ENCODE results near the gene FBLN2.

FBLN2 gene

DNA sequence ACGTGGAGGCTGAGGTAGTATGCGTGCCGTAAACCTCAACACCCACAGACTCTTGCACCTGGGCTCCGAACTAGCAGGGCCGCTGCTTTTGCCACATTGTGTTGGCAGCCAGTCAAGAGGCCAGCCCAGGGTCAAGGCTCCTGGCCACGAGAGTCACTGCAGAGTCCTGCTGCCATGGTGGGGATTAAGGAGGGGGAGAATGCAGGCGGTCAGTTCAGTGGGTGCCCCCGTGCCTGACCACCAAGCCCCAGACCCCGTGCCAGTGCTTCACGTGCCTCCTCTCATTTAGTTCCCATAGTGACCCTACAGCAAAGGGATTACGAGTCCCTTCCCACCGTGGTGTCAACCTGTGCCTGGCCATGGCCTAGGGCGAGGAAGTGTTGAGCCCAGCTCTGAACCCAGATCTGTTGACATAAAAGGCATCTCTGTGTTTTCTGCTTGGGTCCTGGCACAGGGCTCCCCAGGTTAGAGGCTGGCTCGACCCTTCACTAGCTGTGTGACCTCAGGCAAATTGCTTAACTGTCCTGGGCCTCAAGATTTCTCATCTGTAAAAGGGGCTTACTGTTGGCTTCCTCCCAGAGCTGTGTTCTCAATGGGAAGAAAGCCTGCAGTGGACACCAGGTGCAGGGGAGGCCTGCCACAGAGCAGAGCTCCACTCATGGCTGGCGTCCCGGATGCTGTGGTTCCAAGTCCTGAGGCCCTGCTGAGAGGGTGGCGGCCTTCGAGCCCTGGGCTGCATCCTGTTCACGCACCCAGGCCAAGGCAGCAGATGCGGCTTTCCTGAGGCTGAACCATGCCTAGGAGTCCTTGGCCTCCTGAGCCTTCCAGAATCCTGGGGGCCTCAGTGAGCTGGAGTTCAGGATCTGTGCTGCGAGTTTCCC is 32.8 kb downstream of the FBLN2 start:
- DNase-seq (ENCODE audit: low read depth in 2 of 2), result no peak

DNA sequence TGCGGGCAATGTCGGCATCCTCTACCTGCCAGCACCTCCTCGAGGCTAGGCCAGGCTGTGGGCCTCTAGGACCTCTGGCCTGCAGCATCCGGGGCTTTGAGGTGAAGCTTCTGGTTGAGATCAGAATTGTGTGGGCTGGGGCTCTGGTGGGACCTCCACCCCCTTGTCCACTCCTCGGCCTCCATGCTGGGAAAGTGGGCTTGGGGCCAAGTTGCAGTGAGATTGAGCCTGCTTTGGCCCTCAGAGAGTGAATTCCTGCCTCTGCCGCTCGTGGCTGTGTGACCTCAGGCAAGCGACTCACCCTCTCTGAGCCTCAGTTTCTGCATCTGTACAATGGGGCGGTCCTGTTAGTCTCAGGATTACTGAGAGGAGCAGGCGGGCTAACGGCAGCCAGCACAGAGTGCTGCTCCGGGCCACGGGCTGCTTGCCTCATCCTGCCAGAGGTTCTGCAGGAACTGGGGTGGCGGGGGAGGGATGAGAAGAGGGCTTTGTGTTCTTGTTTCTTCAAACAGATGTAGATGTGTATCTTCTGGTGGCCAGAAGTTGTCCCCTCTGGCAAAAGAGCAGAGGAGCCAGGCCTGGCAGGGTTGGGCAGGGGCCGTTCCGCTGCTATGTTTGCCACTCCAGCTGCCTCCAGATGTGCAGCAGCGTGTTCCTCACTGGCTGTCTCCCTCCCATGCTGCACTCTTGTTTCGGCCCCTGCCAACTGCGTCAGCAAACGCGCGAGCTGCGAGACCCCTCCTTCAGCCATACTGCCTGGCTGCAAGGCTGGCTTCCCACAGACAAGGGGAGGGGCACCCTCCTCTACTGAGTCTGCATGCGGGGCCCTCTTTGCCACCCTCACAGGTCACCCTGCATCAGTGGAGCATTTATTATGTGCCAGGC is 33.7 kb downstream of the FBLN2 start:
- DNase-seq (ENCODE audit: low read depth in 2 of 2), result no peak

DNA sequence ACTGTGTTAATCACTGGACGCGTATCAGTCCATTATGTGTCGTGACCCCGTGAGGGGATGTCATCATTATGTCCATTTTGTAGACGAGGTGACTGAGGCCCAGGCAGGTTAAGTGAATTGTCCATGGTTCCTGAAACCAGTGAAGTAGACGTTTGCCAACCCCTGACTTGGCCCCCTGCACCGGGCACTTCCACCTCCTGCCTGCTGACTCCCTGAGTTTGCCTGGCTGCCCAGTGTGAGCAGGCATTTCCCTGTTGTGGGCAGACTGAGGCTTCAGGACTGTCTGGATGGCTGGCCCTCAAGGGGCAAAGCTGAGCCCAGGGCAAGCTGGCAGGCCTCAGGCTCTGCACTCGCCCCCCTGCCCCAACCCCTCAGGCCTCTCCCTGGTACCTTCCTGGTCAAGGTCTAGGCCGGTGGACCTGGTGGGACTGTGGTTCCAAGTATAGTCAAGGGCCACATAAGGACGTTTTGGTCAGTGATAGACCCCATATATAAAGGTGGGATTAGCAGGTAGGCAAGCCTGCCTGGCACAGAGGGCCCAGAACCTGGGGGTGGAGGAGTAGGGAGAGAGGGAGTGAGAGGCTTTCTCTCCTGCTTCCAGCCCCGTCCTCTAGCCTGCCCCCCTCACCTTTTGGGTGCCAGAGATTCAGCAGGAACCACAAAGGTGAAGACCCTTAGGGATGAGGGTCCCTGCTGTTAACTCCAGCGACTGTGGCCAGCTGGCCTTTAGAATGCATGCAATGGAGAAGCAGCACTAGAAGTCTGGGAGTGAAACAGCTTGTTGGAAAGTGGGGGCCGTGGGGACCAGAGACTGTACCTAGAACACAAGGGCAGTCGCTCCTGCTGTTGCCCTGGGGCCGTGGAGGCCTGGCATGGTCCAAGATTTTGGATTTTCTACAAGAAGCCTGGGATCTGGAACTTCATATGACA is 34.6 kb downstream of the FBLN2 start:
- DNase-seq (ENCODE audit: low read depth in 2 of 2), result no peak

DNA sequence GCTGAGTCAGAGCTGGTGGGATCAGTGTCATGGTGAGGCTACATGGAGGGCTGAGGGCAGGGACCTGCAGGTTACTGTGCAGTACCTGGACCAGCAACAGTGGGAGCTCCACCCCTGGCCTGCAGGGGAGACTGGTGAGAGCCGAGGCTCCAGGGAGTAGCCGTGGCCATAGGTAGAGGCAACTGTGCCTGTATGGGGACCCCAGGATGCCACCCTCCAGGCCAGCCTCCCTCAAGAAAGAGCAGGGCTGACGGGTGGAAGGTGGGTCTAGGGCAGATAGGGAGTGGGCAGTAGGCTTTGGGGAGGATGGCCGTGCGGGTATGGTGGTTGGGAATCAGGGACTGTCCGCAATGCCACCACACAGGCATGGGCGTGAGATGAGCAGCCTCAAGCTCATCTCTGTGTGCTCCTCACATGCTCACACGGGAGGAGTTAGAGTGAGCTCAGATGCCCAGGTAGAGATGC is 35.5 kb downstream of the FBLN2 start:
- DNase-seq (ENCODE audit: low read depth in 2 of 2), result no peak

DNA sequence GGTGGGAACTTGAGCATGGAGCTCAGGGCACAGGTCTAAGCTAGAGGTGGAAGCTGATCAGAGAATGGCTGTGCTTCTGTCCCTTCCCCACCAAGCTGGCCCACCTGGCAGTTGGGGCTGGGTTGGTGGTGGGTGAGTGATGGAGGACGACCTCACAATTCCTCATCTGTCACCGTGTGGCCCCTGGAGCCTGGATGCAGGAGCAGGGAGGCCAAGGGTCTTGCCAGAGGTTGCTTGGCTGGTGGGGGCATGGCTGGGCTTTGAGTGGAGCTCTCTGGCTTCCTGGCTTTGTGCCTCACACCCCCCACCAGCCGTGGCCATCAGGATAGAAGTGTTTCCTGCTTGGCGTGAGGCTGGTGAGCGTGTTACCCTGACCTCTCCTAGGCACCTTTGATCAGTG is 36.0 kb downstream of the FBLN2 start:
- DNase-seq (ENCODE audit: low read depth in 2 of 2), result no peak

DNA sequence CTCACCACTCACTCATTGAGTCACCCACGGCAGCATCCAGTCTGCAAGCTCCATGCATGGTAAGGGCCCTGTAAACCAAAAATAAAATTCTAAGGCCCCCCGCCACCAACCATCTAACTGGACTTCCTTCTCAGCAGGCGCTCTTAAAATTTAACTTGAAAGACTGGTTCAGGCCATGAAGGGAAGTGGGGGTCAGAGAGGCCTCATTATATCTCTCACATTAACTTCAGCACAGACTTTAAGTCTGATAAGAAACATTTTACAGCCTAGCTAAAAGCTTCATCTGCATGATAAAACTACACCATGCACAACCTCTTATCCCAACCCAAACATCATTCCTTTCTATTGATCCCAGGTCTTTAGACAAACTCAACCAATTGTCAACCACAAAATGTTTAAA is 38.5 kb downstream of the FBLN2 start:
- no peak for DNase-seq (ENCODE audit: low read depth in 2 of 2)

DNA sequence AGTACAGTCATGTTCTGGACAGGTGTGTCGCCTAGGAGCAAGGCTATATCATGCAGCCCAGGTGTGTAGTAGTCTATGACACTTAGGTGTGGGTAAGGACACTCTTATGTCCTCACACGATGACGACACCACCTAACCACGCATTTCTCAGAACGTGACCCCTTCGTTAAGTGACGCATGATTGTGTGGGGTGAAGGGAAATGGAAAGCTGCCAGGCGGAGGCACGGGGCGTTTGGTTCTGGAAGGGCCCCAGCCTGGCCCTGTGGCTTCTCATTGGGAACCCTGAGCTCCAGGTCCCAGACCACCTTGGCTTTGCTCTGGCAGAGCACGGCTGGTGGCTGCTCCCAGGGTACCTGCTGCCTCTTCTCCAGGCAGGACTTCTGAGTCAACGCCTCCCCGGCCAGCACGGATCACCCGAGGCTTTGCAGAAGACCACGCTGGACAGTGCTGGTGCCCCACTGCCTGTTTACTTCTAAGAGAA is 39.3 kb downstream of the FBLN2 start:
- no peak for DNase-seq (ENCODE audit: low read depth in 2 of 2)

DNA sequence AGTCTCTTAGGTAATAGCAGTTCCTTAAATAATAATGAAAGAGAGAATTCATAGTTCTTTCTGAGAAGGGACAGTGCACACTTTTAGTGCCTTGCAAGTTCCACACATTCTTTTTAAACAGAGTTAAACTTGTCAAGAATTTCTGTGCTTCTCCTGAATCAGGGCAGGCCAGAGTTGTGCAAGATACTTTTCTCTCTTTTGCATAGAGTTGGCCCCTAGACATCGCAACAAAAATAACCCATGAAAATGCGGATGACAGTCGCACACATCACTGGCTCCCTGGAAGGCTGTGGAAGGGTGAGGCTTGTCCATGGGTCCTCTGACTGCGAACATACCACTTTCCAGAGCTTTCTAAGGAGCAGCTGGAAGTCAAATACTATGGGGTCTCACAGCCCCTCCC is 40.1 kb downstream of the FBLN2 start:
- DNase-seq (ENCODE audit: low read depth in 2 of 2), result no peak

DNA sequence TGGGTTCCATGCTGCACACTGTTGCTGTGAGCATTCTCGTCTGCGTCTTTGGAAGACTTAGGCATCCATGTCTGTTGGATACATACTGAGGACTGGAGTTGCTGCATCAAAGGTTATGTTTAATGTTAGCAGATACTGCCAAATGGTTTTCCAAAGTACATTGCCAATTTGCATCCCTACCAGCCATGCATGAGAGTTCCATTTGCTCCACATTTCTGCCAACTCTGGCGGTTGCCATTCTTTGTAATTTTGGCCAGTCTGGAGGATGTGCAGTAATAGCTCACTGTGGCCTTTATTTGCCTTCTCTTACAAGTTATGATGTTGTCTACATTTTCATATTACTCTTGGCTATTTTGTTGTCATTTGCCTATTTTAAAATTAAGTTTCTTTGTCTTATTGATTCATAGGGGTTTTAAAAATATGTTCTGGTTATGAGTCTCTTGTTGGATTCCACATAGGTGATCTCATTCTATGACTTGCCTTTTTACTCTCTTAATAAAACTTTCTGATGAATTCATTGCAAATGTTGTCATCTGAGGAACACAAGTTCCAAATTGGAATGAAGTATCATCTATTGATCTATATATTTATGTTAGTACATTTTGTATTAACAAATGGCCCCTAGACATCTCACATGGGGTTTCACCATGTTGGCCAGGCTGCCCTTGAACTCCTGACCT is 42.1 kb downstream of the FBLN2 start:
- DNase-seq (ENCODE audit: low read depth in 2 of 2), result no peak

DNA sequence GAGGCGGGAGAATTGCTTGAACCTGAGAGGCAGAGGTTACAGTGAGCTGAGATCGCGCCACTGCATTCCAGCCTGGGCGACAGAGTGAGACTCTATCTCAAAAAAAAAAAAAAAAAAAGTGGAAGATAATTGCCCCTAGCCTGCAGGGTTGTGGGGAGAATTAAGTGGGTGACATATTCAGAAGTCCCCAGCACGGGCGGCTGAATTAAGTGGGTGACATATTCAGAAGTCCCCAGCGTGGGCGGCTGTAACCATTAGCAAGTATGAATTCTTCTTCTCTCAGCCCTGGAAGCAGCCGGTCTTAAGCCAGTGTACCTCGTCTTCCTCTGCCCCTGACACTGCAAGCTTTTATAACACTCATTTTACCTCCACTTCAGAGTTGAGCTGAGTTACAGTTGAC is 44.7 kb downstream of the FBLN2 start:
- DNase-seq (ENCODE audit: low read depth in 2 of 2), result no peak

DNA sequence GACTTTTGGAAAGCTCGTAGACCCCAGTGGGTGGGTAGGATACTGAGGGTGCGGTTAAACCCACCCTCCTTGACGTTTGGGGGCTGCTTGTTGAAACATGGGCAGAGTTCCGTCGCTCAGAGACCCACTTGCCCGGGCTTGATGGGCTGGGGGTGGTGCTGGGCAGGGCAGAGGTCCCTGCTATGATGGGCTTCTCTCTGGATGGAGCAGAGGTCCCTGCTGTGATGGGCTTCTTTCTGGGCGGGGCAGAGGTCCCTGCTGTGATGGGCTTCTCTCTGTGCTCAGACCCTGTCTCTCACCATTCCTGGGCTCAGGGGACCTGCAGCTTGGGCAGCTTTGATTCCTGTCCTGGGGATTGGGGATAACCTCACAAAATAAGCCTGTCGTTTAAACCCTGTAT is 45.2 kb downstream of the FBLN2 start:
- no peak for DNase-seq (ENCODE audit: low read depth in 2 of 2)

DNA sequence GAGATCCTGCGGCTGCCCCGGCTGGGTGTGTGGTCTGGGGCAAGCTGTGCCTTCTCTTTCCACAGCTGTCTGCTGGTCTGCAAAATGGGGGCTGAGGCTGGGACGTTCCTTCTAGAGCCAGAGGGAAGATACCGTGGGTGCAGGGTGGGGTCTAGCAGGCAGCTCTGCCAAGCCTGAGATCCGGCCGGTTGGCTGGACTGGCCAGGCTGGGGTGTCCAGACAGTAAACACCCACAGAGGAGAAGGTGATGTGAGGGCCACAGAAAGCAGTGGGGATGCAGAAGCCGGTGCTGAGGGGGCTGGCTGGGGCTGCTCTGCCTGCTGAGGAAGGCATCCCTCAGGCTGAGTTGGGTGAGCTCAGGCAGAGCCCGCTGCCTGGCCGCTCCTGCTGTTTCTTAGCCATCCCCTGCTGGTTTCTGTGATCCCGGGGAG is 46.1 kb downstream of the FBLN2 start:
- DNase-seq (ENCODE audit: low read depth in 2 of 2), result no peak

DNA sequence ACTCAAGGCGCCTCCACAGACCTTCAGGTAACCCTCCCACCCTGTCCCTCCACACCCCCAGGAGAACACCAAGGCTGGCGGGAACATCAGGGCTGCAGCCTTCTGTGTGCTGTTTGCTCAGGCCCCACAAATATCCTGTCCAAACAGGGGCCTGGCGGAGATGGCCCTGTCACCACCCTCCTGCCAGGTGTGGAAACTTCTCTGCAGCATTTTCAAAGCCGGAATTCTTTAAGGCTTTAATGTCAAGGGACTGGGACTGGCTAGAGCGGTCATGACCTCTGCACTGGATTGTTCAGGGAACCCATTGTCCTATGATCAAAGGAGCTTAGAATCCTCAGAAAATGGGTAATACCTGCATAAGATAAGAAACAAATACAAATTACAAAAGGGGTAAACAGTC is 46.6 kb downstream of the FBLN2 start:
- DNase-seq (ENCODE audit: low read depth in 2 of 2), result no peak

DNA sequence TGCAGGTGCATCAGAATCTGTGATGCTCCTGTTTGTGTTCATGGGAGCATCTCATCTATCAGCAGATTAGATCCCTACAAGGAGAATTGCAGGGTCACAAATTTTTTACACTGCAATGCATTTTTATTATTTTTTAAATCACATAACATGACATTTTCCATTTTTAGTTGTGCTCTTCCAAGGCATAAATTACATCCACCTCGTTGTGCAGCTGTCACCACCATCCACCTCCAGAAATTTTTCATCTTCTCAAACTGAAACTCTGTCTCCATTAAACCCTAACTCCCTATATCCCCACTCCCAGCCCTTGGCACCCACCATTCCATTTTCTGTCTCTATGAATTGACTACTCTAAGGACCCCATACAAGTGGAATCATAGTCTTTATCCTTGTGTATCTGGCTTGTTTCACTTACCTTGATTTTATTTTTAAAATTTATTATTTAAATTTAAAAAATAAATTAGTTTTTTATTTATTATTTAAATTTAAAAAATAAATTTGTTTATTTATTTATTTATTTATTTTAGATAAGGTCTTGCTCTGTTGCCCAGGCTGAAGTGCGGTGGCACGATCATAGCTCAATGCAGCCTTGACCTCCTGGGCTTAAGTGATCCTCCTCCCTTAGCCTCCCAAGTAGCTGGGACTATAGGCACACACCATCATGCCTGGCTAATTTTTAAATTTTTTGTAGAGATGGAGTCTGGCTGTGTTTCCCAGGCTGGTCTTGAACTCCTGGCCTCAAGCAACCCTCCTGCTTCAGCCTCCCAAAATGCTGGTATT is 47.7 kb downstream of the FBLN2 start:
- no peak for DNase-seq (ENCODE audit: low read depth in 2 of 2)

DNA sequence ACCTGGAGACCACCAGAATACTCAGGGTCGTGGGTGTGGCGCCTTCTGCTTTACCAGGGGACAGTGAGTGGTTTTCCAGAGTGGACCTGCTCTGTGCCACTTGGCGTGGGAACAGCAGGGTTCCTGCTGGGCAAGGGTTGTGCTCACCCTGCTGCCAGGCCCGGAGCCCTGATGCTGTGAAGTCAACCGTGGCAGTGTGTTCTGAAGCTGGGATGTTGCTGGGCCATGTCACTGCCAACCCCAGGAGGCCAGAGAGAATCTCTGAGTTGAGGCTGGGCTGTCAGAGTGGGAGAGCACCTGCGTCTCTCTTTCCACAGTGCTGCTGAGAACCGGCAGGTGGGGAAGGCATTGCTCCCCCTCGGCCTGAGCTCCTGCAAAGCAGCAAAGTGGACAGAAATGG is 48.7 kb downstream of the FBLN2 start:
- DNase-seq (ENCODE audit: low read depth in 2 of 2), result no peak

DNA sequence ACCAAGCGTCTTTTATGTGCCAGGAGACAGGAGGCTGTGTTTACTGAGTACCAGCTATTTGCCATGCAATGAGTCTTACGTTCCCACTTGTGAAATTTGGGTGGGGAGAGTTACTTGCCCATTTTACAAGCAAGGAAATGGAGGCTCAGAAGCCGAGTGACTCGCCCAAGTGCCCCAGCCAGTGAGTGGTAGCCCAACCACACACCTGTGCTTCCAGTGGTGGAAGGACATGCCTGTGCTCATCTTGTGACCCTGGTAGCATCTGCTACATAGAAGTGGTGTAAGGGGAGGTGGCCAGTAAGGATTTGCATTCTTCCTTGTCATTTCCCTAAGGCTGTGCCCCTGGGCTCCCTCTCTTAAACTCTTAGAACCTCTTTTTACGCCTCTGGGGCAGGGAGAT is 49.3 kb downstream of the FBLN2 start:
- DNase-seq (ENCODE audit: low read depth in 2 of 2), result no peak

DNA sequence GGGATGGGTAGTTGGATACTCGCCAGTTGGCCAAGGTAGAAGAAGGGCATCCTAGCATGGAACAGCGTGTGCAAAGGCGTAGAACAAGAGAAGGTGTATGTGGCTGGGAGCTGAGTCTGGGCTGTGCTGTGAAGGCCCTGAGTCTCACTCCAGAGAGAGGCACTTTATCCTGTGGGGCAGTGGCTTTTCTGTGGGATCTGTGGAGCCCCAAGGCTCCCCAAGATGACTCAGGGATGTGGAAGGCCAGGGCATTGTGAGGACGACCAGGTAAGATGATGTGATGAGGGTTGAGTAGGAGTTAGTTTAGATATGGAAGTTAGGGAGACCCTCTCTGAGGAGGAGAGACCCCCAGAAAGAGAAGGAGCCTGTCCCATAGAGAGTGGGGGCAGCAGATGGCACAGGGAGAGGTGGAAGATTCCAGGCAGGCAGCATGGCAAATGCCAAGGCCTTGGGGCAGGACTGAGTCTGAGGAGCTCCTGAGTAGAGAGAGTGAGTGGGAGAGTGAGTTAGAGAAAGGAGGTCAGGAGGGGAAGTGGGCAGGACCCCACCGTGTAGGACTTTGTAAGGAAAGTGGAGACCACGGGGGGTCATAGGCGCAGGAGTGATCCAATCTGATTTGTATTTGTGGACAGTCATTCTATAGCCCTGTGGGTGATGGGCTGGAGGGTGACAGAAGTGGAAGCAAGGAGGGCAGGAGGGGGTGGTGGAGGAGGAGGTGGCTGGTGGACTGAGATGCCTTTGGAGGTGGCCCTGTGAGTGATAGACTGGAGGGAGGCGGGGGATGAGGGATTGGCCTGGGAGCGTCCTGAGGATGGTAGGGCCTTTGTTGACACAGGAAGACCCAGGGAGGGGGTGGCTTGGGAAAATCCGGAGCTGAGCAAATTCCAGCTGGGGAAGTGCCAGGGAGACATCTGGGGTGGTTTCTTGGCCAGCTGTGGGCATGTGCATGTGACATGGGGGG is 50.3 kb downstream of the FBLN2 start:
- no peak for DNase-seq (ENCODE audit: low read depth in 2 of 2)

DNA sequence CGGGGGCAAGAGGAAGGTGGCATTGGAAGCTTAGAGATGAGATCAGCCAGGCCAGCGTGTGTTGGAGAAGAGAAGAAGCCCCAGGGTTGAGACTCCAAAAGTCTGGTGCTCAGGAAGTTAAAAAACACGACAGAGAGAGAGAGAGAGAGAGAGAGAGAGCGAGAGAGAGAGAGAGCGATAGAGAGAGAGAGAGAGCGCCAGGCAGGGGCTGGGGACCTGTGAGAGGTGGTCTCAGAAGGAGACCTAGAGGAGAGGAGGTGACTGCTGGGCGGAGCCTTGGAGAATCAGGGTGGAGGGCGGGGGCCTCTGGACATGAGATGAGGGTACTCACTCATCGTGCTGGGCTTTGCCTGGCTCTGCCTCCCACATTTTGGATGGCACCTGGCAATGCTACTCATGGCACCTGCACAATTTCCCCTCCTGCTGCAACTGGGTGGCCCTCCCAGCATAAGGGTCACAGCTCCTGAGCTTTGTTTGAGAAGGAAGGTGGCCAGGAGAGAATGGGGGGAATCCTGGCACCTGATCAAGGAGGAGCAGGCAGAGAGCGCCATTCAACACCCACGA is 51.0 kb downstream of the FBLN2 start:
- no peak for DNase-seq (ENCODE audit: low read depth in 2 of 2)
